Stimulated activated CD8-positive, alpha-beta memory T cell treated with anti-CD3 and anti-CD28 coated beads, Interleukin-15, amount 100 ng/mL, for 1 hour (primary cell): ENCODE measurements around the gene ISOC2.
"Not testable (repeated sequence)": the region's sequence is repeated elsewhere in the genome, so short reads cannot be mapped to it uniquely, and the experiment has no call there.

Source experiments
- DNase-seq: peaks from one replicate; pipeline ENCODE4 v3.0.0-alpha.2; 2020; ENCODE audit warnings: low read depth

ISOC2 gene, protein sequence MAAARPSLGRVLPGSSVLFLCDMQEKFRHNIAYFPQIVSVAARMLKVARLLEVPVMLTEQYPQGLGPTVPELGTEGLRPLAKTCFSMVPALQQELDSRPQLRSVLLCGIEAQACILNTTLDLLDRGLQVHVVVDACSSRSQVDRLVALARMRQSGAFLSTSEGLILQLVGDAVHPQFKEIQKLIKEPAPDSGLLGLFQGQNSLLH

DNA sequence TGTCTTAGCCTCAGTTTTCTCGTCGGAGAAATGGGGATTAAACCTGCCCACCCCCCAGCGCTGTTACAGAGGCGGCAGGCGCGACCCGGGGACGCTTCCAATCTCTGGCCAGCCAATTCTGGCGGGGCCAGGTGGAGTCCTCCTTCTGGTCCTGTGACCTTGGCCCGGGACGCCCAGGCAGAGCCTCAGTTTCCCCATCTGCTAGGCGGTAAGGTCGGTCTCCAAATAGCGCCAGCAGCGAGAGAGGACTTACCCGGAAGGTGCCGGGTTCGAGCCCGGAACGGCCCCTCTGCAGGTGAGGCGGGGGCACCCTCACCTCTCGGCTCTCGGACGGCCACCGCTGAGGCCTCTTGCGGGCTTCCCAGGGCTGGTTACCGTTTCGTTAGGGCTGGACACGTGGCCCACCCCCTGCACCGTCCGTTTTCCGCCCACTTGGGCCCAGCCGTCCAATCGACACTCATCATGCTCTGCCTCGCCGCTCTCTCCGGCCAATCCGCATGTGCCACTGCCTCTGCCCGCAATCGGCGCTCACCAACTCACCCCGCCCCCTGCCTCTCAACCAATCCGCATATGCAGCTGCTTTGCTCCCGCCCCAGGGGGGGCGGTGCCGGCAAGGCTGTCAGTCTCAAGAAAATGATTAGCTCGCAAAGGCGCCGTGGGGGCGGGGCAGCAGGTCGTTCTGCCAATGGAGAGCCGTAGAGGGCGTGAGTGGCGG, at the start of gene ISOC2:
Gene ISOC2 (minus strand): TSS at position 384 of the 715 bp plus-strand sequence. CDS start 5,156 bp downstream, outside the sequence.
- DNase-seq: peak; percentile 100

DNA sequence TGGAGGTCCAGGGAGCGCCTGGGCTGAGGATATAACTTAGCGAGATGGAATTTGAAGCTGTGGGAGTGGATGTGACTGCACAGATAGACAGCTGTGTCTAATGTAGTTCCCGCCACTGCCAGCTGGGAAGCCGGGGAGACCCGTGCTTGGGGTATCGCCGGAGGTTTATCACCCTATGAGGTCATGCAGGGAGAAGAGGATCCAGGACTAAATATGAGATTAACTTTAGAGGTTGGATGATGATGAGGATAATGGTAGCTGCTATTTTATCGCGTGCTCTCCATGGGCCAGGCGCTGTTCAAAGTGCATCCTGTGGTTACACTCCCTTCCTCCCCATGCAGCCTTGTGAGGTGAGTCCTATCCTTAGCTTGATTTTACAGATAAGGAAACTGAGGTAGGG, 46.7 kb upstream of the ISOC2 start:
- DNase-seq: no peak

DNA sequence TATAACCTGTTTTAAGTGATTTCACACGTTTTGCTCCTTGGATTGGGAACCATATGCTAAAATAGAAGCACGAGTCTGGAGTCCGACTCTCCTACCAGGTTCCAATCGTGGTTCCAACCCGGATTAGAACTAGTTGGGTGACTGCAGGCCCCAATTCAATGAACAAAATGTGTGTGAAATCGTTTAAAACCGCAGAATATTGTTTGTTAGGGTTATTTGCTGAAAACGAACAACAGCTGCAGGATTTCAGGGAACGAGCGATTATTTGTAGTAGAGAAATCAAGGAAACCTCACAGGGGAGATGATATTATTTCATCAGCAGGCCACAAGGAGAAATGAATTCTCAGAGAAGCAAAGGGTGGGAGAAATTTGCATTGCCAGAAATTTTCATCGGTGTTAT, 43.5 kb upstream of the ISOC2 start:
- no peak for DNase-seq

DNA sequence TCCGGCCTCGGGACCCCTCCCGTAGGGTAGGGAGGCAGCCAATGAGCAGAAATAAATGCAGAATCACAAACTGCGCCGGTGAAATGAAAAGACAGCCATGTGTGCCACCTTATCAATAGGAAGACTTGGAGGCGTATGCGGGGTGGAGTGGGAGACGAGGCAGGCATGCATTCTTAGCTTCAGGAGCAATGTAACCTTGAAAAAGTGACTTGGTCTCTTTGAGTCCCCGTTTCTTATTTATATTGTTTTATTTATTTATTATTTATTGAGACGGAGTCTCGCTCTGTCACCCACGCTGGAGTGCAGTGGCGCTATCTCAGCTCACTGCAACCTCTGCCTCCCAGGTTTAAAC, 42.8 kb upstream of the ISOC2 start:
- no peak for DNase-seq

DNA sequence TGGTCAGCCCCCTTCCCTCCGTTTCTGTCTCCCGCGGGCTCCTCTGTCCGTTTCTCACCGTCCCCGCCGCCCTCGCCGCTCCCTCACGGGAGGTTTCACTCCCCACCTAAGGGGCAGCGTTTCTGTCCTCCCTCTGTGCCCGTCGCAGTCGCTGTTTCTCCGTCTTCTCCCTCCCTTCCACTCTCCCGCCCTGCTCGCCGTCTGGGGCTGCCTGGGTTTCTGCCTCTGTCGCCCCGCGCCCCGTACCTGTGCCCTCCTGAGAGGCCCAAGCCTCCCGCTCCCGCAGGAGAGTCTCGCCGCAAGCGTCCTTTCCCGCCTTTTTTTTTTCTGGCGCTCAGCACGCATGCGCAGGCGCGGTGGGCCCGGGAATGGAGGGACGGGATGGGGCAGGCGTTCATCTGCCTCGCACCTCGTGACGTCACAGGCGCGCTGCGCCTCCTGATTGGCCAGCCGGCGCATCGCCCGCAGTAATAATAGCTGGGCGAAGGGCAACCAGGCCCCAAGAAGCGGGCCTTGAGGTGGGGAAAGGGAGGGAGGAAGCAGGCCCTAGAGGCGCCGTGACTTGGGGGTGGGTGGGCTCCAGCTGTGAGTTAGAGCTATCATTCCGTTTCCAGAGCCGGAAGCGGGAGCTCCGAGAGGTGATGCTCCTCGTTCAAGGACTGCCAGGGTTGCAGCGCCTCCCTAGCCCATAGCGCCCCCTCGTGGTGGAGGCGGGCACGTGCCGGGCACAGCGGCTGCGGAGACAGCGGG, 42.2 kb upstream of the ISOC2 start:
- DNase-seq: peak; percentile 89

DNA sequence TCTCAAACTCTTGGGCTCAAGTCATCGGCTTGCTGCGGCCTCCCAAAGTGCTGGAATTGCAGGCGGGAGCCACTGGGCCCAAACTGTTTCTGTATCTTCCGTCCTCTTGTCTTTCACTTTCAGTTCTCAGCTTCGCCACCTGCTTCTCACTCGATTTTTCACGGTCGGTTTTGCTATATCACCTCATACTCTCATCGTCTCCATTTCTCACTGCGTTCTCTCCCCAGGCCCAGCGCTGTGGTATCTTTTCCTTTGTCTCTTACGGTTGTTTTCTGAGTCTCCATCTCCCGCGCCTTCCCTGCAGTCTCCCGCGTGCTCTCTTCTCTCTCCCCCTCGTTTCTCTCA, 41.7 kb upstream of the ISOC2 start:
- no peak for DNase-seq

DNA sequence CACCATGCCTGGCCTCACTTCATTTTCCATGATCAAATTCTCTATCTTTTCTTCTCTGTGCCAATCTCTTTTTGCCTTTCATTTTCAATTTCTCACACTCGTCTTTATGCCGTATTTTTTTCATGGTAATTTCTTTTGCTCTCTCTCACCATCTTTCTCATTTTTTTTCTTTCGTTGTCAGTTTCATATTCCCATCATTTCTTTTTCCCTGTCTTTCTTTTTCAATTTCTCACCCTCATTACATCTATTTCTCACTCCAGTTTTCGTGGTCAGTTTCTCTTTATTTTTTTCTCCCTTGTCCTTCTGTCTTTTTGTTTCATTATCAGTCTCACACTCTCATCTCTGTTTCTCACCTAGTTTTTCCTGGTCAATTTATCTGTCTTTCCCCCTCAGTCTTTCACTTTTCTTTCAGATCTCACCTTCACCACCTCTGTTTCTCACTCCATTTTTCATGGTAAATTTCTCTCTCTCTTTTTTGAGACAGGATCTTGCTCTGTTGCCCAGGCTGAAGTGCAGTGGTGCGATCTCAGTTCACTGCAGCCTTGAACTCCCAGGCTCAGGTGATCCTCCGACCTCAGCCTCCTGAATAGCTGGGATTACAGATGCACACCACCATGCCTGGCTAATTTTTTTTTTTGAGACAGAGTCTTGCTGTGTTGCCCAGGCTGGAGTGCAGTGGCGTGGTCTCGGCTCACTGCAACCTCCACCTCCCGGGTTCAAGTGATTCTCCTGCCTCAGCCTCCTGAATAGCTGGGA, 40.9 kb upstream of the ISOC2 start:
- DNase-seq: no peak

DNA sequence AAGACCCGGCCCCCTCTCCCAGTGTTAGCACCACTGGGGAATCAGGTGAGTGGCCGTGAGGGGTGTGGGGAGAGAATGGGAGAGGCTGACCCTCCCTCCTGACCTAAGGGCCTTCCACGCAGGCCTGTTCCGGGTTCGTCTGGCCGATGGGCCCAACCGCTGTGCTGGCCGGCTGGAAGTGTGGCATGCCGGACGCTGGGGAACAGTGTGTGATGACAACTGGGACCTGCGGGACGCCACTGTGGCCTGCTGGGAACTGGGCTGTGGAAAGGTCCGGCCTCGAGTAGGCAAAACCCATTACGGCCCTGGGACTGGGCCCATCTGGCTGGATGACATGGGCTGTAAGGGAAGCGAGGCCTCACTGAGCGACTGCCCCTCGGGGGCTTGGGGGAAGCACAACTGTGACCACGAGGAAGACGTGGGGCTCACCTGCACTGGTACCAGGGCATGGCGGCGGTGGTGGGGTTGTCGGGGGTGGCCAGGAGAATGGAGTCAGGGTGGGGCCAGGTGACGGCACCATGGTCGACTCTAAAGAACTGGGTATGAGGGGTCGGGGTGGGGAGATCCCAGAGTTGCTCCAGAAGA, 39.0 kb upstream of the ISOC2 start:
- DNase-seq: no peak

DNA sequence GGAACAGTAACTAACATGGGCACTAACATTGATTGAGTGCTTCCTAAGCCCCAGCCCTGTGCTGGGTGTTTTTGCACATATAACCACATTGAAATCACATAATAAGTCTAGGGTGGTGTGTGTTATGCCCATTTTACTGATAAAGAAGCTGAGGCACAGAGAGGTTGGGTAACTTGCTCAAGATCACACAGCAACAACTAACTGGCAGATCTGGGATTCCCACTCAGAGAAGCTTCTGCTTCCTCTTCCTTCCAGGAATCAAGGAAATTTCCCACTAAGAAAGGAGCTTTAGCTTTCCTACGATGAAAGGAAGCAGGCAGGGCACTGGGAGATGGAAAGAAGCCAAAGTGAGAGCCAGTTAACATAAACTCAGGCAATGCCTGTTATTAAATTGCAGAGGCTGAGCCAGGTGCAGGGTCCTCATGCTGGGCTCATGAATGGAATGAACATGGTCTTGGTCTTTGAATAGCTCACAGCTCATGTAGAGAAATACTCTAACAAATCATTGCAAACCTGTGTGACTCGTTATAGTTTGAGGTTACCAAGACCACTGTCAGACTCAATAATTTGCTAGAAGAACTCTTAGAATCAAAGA, 36.9 kb upstream of the ISOC2 start:
- no peak for DNase-seq

DNA sequence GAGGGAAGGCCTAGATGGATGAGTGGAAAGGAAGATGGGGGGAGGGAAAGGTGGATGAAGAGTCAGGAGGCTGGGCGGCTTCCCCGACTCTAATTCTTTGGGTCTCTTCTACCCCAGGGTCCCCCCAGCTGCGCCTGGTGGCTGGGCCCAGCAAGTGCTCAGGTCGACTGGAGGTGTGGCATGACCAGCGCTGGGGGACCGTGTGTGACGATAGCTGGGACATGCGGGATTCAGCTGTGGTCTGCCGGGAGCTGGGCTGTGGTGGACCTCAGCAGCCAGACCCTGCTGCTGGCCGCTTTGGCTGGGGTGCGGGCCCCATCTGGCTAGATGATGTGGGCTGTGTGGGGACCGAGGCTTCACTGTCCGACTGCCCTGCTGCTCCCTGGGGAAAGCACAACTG, 36.3 kb upstream of the ISOC2 start:
- no peak for DNase-seq

DNA sequence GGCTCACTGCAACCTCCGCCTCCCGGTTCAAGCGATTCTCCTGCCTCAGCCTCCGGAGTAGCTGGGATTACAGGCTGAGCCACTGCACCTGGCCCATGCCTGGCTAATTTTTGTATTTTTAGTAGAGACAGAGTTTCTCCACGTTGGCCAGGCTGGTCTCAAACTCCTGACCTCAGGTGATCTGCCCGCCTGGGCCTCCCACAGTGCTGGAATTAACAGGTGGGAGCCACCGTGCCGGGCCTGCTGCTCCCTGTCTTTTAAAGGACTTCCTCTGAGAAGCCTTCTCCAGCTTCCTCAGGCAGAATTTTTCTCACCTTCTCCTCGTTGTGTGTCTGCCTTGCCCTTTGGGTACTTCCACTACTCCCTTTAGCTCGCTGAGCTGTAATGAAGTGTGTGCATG, 35.4 kb upstream of the ISOC2 start:
- DNase-seq: not testable (repeated sequence)

DNA sequence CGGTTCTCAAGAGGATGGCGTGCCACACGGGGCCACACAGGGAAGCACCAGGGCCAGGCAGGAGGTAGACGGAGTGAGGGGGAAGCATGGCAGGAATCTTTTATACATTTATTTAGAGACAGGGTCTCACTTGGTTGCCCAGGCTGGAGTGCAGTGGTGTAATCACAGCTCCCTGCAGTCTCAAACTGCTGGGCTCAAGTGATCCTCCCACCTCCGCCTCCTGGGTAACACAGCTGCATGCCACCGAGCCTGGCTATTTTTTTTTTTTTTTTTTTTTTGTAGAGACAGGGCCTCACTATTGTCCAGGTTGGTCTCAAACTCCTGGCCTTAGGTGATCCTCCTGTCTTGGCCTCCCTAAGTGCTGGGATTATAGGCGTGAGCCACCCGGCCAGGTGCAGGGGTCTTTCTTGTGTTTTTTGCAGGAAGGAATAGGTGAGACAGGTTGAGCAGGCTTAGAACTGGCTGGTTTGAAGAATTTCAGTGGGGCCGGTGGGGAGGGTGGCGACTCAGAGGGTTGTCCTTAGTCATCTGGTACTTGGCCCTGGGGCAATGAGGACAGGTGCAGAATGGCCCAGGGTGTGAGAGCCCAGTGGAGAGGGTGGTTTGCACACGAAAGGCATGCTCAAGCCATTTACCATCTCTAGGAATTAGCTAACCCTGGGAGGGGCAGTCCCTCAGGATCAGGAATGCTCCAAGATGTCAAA, 34.4 kb upstream of the ISOC2 start:
- DNase-seq: no peak

DNA sequence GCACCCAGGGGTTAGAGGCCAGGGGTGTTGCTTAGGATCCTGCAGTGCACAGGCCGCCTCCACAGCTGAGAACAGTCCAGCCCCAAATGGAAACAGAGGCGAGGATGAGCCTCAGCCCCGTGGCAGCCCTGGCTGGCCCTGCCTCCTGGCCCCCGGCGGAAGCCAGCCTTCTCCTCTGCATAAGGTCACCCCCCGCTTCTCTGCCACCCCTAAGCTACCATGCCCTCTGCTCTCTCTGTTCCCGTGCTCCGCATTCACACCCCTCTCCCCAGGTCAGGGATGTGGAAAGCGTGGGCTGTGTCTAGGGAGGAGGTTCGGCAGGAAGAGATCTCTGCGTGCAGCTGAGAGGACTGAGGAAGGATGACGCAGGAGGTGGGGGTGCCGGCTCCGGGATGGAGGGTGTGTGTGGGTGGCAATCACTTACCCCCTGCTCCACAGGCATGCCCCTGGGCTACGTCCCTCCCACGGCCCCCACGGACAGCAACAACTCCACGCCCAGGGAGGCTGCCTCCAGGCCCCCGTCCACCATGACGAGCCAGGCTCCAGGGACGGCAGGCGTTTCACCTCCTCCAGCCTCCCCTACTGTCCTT, 32.8 kb upstream of the ISOC2 start:
- DNase-seq: no peak

DNA sequence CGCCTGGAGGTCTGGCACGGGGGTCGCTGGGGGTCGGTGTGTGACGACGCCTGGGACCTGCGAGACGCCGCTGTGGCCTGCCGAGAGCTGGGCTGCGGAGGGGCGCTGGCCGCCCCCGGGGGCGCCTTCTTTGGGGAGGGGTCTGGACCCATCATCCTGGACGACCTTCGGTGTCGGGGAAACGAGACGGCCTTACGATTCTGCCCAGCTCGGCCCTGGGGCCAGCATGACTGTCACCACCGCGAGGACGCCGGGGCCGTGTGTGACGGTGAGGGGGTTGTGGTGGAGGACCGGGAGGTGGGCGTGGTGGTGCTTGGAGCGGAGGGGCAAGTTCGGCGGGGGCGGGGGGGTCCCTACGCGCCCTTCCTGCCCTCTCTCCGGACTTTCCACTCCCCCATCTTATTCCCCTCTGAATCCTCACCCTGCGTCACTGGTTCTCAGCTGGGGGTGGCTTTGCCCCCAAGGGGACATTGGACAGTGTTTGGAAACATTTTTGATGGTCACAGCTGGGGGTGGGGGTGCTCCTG, 32.3 kb upstream of the ISOC2 start:
- DNase-seq: no peak

DNA sequence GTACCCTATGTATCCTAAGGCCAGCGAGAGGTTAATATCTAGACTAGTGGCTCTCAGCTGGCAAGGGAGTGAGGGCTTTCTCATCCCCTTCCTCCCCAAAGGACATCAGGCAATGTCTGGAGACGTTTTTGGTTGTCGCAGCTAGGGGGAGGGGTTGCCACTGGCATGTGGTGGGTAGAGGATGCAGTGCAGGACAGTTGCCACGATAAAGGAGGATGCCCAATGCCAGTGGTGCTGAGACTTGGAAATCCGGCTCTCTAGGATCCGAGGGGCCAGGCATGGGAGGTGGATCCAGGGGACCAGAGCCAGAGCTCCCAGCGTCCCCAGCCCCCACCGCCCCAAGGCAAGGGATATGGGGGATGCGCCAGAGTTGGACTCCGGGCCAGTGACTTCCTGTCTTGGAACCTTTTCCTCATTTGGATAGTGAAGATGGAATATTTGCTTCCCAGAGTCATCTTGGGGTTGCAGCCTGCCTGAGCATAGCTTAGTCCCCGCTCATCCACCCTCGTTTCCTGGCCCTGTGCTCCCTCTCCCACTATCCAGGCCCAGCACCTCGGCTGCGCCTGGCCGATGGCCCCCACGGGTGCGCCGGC, 31.7 kb upstream of the ISOC2 start:
- no peak for DNase-seq

DNA sequence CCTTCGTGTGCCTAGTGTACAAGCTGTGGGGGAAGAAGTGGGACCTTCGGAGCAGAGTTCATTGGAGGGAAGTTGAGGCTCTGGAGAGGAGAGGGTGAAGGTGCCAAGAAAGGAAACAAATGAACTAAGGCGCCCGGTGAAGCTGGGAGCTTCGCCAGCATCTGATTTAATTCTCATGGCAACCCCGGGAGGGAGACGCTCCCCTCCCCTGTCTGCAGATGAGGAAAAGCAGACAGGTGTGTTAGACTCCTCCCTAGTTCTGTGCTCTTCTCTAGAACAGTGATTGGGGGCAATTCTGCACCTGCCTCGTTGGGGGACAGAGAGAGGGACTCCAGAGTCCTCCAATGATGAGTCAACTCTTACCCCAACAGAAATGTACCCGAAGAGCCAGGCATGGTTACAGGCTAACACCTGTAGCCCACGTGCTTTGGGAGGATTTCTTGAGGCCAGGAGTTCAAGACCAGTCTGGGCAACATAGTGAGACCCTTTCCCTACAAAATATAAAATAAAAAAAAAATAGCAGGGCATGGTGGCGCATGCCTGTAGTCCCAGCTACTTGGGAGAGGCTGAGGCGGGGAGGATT, 31.0 kb upstream of the ISOC2 start:
- no peak for DNase-seq

DNA sequence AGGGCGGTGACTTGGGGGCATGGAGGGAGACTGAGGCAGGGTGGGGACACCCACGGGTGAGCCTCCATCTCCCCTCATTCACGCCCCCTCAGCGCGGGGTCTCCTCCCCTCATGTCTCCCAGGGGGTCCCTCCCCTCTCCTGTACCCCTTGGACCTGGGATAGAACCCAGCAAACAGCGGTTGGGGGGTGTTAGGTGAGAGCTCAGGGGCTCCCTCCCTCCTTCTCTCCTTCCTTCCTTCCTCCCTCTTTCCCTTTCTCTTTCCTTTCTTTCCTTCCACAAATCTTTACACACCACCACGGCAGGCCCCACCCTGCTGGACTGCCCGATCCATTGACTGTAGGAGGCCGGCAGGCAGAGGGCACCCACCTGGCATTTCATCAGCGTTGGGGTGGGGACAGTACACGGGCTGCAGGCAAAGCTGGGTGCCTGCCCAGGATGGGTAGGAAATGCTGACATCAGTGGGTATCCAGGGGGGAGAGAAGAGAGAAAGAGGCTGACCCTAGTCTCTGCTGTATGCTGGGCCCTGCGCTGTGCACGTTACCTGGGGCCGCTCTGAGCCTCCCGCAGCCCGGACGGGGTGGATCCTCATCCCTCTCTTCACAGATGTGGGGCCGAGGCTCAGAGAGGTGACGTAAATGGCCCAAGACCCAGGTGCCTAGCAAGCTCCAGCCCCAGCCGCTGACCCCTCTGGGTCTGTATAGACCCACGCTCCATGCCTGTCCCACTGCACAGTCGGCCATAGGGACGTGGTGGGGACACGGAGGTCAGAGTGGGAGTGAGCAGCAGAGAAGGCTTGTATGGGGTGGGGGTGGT, 30.3 kb upstream of the ISOC2 start:
- no peak for DNase-seq

DNA sequence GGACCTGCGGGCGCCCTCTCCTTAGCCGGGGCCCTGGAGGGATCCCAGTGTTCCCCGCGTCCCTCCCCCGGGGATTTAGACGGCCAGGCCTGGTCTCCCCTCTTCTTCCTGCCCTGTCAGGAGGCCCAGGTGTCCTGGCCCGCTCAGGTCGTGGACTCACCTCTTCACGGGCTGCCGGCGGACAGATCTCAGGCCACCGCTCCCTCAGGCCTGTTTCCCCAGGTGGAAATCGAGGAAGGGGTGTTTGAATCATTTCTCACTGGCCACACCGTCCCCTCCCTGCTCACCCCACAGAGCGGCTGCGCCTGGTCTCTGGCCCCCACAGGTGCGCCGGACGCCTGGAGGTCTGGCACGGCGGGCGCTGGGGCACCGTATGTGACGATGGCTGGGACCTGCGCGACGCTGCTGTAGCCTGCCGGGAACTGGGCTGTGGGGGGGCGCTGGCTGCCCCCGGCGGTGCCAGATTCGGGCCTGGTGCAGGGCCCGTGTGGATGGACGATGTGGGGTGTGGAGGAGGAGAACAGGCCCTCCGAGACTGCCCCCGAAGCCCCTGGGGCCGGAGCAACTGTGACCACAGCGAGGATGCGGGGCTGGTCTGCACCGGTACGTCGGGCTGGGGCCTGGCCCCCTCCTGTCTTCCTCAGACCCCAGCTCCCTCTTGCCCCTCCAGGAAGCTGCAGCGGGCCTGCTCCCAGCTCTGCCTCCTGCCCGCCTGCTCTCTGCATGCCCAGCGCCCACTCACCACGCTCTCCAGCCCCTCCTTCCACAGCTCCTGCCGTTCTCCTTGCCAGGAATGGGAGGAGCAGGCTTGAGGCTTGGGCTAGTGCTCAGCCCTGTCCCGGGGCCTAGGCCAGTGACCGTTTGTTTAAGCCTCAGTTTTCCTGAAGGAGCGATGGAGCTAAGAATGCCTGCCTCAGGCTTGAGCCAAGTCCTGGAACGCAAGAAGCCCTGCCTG, 29.3 kb upstream of the ISOC2 start:
- DNase-seq: no peak
